Body of pancreas (tissue), 4 donors: ENCODE results near the gene CACNA2D3.

Experiments
- CTCF ChIP-seq, 7 experiments: fragments of 450-650 bp in 4 of 7; fragments of 200-600 bp in 3 of 7; sonication (generic) in 3 of 7; IDR thresholded peaks; one replicate each; pipeline ENCODE4 v1.5.1; 2016 to 2019; ENCODE audit warnings: antibody characterized with exemption in 7 of 7
- POLR2A ChIP-seq, 3 donors: fragments of 450-650 bp; IDR thresholded peaks; one replicate each; pipeline ENCODE4 v1.6.1; 2016; ENCODE audit warnings: antibody characterized with exemption in 3 of 3, mild to moderate bottlenecking in 2 of 3

GRCh38 chr3:54437271-54437670 is 314.9 kb downstream of the CACNA2D3 start:
- TF ChIP-seq CTCF (IDR thresholded peaks at IDR 0.05) (no peak), POLR2A (IDR thresholded peaks at IDR 0.05) (no peak)
